Glomerular endothelial cell (primary cell): ENCODE measurements around the gene CFAP70. TPM values are rescaled to one million over a fixed set of nuclear protein-coding genes. Genes with fewer than 3 reads are reported as not detected.

Experiments used
- DNase-seq: peaks from one replicate; pipeline ENCODE4 v3.0.0-alpha.2; 2011; ENCODE audit warnings: low read depth, low spot score; ENCODE audit errors: extremely low read depth
- total RNA-seq: library from RNA; depleted of rRNA; stranded (reverse); fragments of >200 nt; gene quantifications from 2 replicates; pipeline ENCODE4 v1.2.3, GENCODE V29; 2015

The CFAP70 gene
- total RNA-seq, 1 donor from 2014 or later: 0.41 TPM

DNA sequence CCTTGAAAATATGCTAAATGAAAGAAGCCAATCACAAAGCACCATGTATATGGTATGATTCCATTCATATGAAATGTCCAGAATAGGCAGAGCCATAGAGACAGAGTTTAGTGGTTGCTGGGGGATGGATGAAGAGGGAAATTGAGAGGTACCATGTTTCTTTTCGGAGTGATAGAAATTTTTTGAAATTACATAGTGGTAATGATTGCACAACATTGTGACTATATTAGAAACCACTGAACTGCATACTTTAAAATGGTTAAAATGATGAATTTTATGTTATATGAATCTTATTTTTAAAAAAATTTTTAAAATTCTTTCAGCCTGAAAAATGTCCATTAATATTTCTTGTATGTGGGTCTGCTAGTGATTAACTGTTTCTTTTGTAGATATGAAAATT, 137.7 kb downstream of the CFAP70 start:
- DNase-seq: no peak

DNA sequence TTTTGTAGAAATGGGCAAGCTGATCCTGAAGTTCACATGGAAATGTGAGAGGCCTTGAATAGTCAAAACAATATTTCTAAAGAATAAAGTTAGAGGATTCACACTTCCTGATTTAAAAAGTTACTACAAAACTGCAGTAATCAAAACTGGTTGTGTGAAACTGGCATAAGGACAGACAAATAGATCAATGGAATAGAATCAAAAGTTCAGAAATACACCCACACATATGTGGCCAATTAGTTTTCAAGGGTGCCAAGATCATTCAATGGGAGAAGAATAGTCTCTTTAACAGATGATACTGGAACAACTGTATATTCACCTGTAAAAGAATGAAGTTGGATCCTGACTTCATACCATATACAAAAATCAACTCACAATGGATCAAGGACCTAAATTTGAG, 139.3 kb downstream of the CFAP70 start:
- no peak for DNase-seq

DNA sequence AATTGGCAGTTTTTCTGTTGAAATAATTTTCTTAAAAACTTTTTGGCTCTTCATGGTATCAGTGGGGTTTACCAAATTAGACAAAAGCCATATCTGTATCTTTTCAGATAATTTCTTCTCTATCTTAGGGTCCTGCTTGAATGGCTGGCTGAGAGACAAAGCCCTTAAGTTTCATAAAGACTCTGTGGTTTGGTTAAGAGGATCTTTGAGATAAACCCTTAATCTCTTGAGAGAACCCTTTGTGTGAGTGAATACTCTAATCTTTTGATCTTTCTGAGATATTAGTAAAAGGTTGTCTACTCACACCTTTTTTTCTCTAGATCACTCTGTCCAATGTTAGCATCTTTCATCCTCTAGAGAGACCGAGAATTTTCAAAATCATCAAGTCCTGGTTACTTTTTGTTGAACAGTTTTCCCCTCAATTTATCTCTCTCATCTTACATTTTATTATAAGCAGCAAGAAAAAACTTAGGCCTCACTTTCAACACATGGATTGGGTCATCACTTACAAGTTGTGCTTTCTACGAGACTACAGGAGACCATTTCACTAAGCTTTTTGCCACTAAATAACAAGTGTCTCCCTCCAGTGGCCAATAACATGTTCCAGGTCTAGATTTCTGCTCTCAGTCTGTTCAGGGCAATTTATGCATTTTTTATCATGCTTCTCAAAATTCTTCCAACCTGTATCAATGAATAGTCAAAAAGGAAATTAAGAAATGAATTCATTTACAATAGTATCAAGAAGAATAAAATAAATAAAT, 140.1 kb downstream of the CFAP70 start:
- DNase-seq: no peak

DNA sequence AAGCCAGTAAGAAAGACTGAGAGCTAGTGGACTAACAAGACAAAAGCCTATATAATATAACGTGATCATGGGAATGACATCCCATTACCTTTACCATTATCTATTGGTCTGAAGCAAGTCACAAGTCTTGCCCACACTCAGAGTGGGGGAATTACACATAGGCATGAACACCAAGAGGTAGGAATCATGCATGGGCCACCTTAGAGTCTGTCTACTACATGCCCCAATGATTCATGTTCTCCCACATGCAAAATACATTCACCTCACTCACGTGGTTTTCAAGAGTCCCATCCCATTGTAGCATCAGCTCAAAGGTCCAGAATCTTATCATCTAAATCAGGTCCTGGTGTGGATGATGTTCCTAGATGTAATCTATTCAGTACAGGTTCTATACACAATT, 141.0 kb downstream of the CFAP70 start:
- no peak for DNase-seq

DNA sequence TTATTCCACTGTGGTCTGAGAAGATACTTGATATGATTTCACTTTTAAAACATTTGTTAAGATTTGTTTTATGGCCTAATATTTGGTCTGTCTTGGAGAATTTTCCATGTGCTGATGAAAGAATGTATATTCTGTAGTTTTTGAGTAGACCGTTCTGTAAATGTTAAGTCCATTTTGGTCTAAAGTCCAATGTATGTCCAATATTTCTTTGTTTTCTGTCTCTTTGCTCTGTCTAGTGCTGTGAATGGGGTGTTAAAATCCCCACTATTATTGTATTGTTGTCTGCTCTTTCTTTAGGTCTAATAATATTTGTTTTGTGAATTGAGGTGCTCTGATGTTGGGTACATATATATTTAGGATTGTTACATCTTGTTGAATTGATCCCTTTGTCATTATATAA, 142.9 kb downstream of the CFAP70 start:
- DNase-seq: no peak

DNA sequence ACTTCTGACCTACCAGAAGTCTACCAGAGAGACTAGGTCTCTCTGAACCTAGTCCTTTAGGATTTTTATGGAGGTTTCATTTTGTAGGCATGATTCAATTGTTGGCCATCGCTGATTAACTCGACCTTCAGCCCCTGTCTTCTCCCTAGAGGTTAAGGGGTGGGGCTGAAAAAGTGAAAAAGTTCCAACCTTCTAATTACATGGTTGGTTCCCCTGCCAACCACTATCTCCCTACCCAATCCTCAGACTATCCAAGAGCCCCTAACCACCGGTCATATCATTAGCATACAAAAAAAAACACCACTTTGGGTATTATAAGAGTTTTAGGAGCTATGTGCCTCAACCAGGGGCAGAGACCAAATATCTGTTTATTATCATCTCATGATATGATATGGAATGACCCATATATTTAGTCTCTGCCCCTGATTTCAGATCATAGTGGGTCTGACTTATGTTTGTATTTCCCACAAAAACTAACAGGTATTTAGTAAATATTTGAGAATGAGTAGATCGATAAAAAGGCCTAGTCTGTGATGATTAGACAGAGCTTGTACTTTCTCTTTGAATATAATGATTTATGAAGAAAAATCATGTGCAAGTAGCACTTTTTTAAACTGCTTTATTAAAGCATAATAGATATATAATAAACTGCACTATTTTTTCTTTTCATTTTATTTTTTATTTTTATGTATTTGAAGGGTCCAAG, 147.4 kb downstream of the CFAP70 start:
- DNase-seq: no peak

DNA sequence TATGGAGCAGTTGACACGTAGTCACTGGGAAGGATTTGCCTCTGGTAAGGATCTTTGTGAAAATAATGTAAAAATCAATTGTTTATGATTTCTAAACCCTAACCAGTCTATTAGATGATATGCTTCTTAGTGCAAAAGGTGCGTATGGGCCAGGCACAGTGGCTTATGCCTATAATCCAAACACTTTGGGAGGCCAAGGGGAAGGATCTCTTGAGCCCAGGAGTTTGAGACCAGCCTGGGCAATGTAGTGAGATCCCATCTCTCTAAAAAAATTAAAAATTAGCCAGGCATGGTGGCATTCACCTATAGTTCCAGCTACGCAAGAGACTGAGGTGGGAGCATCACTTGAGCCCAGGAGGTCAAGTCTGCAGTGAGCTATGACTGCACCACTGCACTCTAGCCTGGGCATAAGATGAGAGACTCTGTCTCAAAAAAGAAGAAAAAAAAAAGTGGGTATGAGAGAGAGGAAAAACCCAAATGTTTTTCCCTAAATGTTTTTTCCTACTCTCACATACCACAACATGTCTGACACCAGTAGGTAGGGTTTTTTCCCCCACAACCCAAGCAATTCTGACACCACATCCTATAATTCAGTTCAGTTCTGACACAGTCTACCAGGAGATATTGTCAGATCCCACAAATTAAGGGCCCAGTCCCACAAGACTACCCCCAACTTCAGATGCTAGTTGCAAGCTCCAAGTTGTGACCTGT, 148.1 kb downstream of the CFAP70 start:
- no peak for DNase-seq

DNA sequence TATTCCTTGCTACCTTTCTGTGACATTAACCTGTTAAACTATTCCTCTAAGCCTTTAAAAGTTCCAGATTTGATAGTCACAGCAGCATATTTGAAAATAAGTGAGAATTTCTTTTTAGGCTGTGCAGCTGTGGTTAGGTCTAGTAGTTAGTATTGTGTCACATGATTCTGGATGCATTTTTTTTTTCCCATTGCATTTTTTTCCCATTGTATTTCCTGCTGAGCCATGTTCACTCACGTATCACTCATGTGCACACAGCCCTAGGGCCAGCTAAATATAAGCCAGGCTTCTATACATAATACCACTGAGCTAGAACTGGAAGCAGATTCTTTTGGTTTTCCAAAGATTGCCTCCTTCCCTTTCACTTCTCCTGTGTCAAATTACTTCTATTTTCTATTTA, 149.0 kb downstream of the CFAP70 start:
- DNase-seq: peak; percentile 22

DNA sequence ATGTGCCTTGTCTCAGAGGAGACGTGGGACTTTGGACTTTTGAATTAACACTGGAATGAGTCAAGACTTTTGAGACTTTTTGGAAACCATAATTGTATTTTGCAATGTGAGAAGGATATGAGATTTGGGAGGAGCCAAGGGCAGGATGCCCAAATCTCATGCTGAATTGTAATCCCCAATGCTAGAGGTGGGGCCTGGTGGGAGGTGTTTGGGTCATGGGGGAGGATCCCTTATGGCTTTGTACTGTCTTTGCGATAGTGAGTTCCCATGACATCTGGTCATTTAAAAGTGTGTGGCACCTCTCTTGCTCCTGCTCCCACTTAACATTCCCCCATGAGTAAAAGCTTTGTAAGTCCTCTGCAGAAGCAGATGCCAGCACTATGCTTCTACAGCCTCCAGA, 150.8 kb downstream of the CFAP70 start:
- DNase-seq: no peak

DNA sequence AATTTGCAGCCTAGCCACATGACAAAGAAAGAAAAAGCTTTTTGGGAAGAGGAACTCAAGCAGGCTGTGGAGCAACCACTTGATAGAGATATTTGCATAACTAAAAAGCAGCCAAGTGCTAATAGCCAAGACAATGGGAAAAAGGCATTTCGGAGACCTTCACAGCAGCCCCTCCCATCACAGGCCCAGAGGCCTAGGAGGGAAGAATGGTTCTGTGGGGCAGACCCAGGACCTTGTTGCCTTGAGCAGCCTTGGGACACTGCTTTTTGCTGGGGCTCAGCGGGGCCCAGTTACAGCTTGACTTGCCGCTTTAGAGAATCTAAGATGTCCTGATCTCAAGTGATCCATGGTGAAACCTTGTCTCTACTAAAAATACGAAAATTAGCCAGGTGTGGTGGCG, 152.3 kb downstream of the CFAP70 start:
- no peak for DNase-seq

DNA sequence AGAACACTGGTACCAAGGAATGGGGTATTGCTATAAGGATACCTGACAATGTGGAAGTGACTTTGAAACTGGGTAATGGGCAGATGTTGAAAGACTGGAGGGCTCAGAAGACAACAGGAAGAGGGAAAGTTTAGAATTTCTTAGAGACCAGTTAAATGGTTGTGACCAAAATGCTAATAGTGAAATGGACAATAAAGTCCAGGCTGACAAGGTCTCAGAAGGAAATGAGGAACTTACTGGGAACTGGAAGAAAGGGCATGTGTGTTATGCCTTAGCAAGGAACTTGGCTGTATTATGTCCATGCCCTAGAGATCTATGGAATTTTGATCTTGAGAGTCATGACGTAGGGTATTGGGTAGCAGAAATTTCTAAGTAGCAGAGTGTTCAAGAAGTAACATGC, 152.8 kb downstream of the CFAP70 start:
- no peak for DNase-seq

DNA sequence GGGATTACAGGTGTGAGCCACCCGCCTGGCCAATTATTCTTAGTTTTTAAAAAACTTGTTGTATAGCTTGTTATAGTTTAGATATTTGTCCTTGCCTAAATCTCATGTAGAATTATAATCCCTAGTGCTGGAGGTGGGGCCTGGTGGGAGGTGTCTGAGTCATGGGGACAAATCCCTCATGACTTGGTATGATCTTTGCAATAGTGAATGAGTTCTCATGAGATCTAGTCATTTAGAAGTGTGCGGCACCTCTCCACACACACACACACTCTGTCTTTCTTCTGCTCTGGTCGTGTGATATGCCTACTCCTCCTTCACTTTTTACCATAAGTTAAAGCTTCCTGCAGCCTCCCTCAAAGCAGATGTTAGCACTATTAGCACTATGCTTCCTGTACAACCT, 153.6 kb downstream of the CFAP70 start:
- DNase-seq: no peak

Other genes with a start within 250 kb of the CFAP70 start
- gene NUDT13, start 248.4 kb downstream of the CFAP70 start, total RNA-seq: 0.97 and 0.99 TPM in 2 replicates
- gene ECD, start 190.9 kb downstream of the CFAP70 start, total RNA-seq: 38.4 and 41.2 TPM in 2 replicates
- 15.0 and 16.5 TPM in 2 replicates for gene FAM149B1, start 190.7 kb downstream of the CFAP70 start, total RNA-seq
- 19.3 and 26.1 TPM in 2 replicates for gene DNAJC9, start 111.6 kb downstream of the CFAP70 start, total RNA-seq
- 46.3 and 48.6 TPM in 2 replicates for gene MRPS16, start 106.2 kb downstream of the CFAP70 start, total RNA-seq
- gene ANXA7, start 55.2 kb upstream of the CFAP70 start, total RNA-seq: 76.1 and 102 TPM in 2 replicates
- 1.3 and 2.4 TPM in 2 replicates for gene MSS51, start 74.7 kb upstream of the CFAP70 start, total RNA-seq
- gene PPP3CB, start 137.2 kb upstream of the CFAP70 start, total RNA-seq: 22.9 and 31.4 TPM in 2 replicates
- 9.7 and 16.4 TPM in 2 replicates for gene USP54, start 232.5 kb upstream of the CFAP70 start, total RNA-seq